HG03571 (cell line): ENCODE data around the gene GJB1.

Experiments used
- ATAC-seq: cut with Tn5 transposase; IDR thresholded peaks from one replicate; pipeline ENCODE4 v1.9.1; 2021; ENCODE audit not compliant: unreplicated experiment

The GJB1 gene

GRCh38 chrX:71214604-71215337 lies 8.3 kb upstream of the GJB1 start:
- no peak for ATAC-seq

- ATAC-seq, result no peak
Measured at GRCh38 chrX:71215338-71215912, 7.6 kb upstream of the GJB1 start.

DNA sequence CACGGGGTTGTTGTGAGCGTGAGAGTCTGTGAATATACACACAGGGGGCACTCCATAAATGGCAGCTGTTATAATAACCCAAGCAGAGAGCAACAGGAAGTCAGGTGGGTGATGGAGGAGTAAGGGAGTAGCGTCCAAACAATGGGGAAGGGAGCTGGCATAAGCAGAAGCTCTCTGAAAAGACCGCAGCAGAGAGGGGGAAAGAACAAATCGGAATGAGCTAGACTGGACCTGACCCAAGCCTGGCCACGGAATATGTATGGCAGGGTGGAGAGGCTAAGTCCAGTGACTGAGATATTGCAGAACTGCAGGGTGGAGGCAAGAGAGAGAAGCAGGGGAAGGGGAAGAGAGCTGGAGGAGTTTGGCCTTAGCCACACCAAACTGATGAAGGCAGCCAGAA lies 6.5 kb upstream of the GJB1 start:
- ATAC-seq, result no peak

DNA sequence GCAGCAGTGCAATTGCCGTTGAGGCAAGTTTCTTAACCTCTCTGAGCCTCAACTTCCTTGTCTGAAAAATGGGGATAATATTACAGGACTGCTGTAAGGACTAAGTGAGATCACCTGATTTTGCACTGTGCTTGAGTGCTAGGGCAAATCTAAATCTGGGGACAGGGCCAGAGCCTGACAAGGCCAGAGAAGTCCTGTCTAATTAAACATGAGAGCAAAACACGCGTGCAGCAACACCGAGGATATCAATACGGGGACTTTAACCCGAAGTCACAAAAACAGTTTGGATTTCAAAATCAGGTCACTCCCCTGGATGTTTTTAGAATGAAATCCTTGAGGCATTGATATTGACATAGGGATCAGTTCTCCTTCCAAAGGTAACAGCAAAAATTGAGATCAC lies 5.7 kb upstream of the GJB1 start:
- no peak for ATAC-seq

- no peak for ATAC-seq
Measured at GRCh38 chrX:71221145-71221544, 1.9 kb upstream of the GJB1 start.

DNA sequence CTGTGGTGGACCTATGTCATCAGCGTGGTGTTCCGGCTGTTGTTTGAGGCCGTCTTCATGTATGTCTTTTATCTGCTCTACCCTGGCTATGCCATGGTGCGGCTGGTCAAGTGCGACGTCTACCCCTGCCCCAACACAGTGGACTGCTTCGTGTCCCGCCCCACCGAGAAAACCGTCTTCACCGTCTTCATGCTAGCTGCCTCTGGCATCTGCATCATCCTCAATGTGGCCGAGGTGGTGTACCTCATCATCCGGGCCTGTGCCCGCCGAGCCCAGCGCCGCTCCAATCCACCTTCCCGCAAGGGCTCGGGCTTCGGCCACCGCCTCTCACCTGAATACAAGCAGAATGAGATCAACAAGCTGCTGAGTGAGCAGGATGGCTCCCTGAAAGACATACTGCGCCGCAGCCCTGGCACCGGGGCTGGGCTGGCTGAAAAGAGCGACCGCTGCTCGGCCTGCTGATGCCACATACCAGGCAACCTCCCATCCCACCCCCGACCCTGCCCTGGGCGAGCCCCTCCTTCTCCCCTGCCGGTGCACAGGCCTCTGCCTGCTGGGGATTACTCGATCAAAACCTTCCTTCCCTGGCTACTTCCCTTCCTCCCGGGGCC lies 1.2 kb downstream of the GJB1 start:
- ATAC-seq, result no peak

DNA sequence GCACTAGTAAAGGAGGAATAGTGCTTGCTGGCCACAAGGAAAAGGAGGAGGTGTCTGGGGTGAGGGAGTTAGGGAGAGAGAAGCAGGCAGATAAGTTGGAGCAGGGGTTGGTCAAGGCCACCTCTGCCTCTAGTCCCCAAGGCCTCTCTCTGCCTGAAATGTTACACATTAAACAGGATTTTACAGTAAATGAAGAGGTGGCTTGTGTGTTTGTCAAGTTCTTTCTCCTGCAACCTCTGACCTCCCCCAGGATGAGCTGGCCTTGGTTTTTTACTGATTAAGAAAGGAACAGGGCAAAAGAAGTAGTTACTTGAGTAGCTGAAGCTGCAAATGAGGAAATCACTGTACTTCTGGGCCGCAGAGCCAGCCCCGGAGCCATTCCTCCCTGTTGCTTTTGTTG lies 2.0 kb downstream of the GJB1 start:
- ATAC-seq, result no peak

DNA sequence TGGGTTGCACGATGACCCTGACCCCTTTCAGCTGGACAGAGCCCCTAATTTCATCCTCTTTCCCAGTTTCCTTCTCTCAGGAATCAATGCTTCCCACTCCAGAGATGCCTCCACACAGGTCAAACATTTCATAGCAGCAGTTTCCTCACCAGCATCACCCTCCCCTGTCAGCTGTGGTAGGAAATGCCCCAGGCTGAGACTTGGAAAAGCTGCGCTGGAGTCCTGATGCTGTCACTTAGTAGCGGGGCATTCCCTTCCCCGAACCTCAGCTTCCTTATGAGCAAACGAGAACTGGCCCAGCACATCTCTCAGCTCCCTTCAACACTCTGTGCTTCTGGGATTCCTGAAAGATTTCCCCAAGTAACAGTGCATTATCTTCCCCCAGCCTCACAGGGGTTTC lies 2.7 kb downstream of the GJB1 start:
- ATAC-seq, result no peak

- no peak for ATAC-seq
Measured at GRCh38 chrX:71227370-71228062, 4.5 kb downstream of the GJB1 start.

DNA sequence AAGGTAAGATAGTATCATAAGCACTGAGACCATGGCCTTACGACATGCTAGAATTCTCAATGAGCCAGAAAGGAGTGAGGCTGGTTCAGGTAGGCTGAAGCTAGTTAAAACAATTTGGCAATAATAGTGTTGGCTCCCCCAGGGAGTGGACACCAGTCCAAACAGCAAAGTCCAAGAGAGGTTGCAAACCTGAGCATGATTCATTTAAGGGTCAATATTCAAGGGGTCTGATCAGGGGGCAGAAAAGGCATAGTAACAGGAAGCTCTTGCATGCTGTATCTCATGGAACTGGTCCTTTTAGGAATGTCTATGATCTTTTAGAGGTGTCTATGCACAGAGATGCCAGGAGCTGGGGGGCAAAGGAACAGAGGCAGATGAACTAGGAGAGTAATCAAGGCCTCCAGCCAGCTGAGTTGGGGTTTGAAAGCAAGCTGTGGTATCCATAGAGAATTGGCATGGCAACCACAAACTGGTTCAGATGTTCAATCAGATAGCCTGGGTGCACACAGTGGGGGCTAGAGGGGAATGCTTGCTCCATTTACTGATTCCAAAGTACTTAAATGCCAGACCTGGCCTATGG lies 5.1 kb downstream of the GJB1 start:
- no peak for ATAC-seq

DNA sequence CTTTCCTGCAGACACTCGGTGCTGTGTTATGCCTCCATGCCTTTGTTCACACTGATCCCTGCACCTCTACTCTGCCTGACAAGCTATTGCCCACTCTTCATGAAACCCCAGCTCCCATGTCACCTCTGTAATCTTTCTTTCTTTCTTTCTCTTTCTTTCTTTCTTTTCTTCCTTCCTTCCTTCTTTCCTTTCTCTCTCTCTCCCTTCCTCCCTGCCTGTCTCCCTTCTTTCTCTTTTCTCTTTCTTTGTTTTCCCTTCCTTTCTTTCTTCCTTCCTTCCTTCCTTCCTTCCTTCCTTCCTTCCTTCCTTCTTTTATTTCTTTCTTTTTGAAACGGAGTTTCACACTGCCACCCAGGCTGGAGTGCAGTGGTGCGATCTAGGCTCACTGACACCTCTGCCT lies 12.5 kb downstream of the GJB1 start:
- no peak for ATAC-seq

DNA sequence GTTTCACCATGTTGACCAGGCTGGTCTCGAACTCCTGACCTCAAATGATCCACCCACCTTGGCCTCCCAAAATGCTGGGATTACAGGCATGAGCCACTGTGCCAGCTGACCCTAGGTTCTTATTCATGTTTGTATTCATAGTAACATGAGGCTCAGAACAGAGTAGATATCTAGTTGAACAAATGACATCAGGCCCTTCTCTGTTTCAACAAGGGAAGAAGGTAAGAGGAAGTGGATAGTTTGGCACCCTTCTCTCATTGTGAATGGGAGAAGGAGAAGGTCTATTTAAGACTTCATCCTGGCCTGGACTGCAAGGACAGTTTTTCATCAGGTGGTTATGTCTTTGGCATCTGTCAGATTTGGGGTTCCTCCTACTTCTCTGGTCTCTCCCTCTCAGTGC lies 13.8 kb downstream of the GJB1 start:
- no peak for ATAC-seq

DNA sequence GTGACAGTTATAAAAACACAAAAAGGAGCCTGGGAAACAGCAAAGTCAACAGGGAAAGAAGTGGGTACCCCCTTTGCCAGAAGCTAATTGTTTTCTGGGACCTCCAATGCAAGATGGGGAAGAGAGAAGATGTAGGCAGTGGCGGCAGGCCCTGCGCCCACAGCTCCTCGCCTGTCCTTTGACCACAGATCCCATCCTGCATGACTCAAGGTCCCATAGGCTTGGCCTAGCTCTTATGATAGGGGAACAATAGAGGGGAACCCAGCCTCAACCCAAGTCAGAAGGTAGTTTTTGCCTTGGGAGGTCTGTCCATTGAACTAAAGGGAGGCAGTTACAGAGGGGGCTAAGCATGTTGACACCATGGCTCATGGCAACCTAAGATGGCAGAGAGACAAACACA lies 16.8 kb downstream of the GJB1 start:
- ATAC-seq, result no peak

DNA sequence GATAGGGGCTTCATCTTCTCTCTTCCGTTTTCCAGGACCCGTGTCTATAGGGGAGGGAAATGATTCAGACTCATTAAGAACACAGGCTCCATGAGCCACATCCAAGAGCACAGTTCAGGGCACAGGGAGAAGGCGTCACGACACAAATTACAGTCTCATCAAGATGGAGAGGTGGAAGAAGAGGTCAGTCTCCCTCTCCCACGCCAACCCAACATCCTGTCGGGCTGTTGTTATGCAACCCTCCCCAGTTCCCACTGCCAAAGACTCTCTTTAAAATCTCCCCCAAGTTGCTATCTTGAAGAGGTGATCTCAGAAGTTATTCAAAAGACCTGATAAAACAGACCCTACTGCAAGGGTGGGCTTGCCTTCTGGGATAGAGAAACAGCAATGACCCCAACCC lies 18.3 kb downstream of the GJB1 start:
- ATAC-seq, result no peak

GRCh38 chrX:71244359-71245128 lies 21.5 kb downstream of the GJB1 start:
- ATAC-seq, result no peak

DNA sequence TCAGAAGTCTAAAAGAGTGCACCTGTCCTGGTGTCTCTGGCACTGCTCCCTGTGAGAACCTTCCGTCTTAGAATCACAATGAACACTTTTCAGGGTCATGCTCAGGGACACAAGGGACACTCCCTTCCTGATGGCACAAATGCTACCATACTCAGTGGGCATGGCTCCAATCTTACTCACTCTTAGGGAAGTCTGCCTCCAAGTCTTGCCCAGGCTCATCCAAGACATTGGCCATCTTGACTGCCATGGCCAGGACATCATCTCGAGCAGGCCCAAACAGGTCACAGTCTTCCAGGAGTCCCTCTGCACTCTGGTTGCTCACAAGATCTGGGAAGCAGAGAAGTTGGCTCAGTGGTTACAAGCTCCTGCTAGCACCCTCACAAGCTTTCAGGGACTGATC lies 22.1 kb downstream of the GJB1 start:
- ATAC-seq, result no peak

GRCh38 chrX:71250841-71251240 lies 27.8 kb downstream of the GJB1 start:
- no peak for ATAC-seq

- no peak for ATAC-seq
Measured at GRCh38 chrX:71251466-71251973, 28.5 kb downstream of the GJB1 start.

GRCh38 chrX:71252221-71252620 lies 29.2 kb downstream of the GJB1 start:
- ATAC-seq, result no peak

DNA sequence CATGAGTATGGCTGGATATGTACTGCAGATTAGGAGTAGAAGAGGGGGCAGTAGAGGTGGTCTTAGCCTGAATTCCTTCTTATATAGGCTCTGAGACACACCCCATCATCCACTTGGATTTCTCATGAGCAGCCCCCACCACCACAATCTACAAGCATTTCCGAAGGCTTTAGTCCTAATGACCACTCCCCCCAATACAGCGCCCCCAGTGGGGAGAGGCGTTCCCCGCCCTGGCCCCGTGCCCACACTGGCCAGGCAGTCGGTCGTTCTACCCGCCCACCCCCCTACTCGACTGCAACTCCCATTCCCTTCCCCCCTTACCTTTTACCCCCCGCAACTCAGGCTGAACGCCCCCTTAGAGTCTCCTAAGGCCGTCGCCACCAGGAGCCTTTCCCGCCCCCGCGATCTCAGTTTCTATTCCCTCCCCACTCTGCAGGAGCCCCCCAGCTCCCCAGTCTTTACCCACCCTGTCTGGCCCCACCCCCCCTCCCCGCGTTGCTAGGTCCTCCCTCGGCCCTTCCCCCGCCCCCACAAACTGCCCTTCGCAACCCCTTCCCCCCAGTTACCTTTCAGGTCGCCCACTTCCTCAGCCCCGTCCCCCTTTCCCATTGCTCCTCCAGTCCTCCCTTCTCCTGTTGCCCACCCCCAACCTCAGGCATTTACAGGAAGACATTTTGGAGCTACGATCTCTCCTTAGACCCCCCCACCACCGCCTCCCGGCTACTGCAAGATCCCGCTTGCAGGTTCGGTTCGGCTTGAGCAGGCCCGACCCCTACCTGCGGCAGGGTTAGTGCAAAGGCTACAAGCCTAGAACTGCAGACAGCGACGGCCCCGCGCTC lies 30.4 kb downstream of the GJB1 start:
- no peak for ATAC-seq
